C4-2B (cell line): ENCODE measurements around the gene ARL8B.

Source experiments
- ZFX ChIP-seq: fragments of 450-650 bp; IDR thresholded peaks from 2 replicates; pipeline ENCODE4 v1.6.1; 2017
- TF ChIP-seq, protein P1 (sequence below): fragments of 450-650 bp; conservative IDR thresholded peaks from 2 replicates; pipeline ENCODE4 v1.5.1; 2017; ENCODE audit warnings: mild to moderate bottlenecking

GRCh38 chr3:5120446-5120845, 1.6 kb upstream of the ARL8B start:
- TF ChIP-seq, protein P1, sequence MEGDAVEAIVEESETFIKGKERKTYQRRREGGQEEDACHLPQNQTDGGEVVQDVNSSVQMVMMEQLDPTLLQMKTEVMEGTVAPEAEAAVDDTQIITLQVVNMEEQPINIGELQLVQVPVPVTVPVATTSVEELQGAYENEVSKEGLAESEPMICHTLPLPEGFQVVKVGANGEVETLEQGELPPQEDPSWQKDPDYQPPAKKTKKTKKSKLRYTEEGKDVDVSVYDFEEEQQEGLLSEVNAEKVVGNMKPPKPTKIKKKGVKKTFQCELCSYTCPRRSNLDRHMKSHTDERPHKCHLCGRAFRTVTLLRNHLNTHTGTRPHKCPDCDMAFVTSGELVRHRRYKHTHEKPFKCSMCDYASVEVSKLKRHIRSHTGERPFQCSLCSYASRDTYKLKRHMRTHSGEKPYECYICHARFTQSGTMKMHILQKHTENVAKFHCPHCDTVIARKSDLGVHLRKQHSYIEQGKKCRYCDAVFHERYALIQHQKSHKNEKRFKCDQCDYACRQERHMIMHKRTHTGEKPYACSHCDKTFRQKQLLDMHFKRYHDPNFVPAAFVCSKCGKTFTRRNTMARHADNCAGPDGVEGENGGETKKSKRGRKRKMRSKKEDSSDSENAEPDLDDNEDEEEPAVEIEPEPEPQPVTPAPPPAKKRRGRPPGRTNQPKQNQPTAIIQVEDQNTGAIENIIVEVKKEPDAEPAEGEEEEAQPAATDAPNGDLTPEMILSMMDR: no peak
- TF ChIP-seq ZFX: no peak
